Stimulated activated CD8-positive, alpha-beta memory T cell treated with anti-CD3 and anti-CD28 coated beads, Interleukin-7, amount 100 ng/mL, for 48 hours (primary cell): ENCODE results near the gene MYH2.
"Not testable (repeated sequence)": the region's sequence is repeated elsewhere in the genome, so short reads cannot be mapped to it uniquely, and the experiment has no call there.

Experiments
- DNase-seq, 2 donors: peaks; one replicate each; pipeline ENCODE4 v3.0.0-alpha.2; 2020; ENCODE audit warnings: low read depth in 1 of 2; ENCODE audit errors: extremely low read depth in 1 of 2

The MYH2 gene

GRCh38 chr17:10549096-10549842, at the start of gene MYH2:
TSS of gene MYH2 (minus strand) at chr17:10549658. CDS start at chr17:10547920, 1,738 bp downstream.
- no peak for DNase-seq

GRCh38 chr17:10598621-10599020, 49.2 kb upstream of the MYH2 start:
- no peak for DNase-seq

GRCh38 chr17:10589553-10590145, 40.2 kb upstream of the MYH2 start:
- DNase-seq: no peak

- no peak for DNase-seq
These were observed 36.1 kb upstream of the MYH2 start for GRCh38 chr17:10585529-10585928.

- DNase-seq: no peak
These were observed 34.4 kb upstream of the MYH2 start for GRCh38 chr17:10583834-10584233.

GRCh38 chr17:10579270-10579669, 29.8 kb upstream of the MYH2 start:
- DNase-seq: no peak

GRCh38 chr17:10574324-10574723, 24.9 kb upstream of the MYH2 start:
- no peak for DNase-seq

GRCh38 chr17:10563991-10564660, 14.7 kb upstream of the MYH2 start:
- DNase-seq: no peak

GRCh38 chr17:10558049-10558448, 8.6 kb upstream of the MYH2 start:
- no peak for DNase-seq

GRCh38 chr17:10557422-10557821, 8.0 kb upstream of the MYH2 start:
- no peak for DNase-seq

GRCh38 chr17:10556301-10557005, 7.0 kb upstream of the MYH2 start:
- no peak for DNase-seq

- no peak for DNase-seq
These were observed 556 bp upstream of the MYH2 start for GRCh38 chr17:10550014-10550413.

- no peak for DNase-seq
These were observed 2.1 kb downstream of the MYH2 start for GRCh38 chr17:10547351-10547750.

GRCh38 chr17:10543486-10543885, 6.0 kb downstream of the MYH2 start:
- not testable (repeated sequence) for DNase-seq

GRCh38 chr17:10541179-10541578, 8.3 kb downstream of the MYH2 start:
- DNase-seq: not testable (repeated sequence)

- DNase-seq: no peak
These were observed 17.4 kb downstream of the MYH2 start for GRCh38 chr17:10532026-10532425.

- DNase-seq: no peak
These were observed 22.0 kb downstream of the MYH2 start for GRCh38 chr17:10527419-10527818.

- DNase-seq: no peak
These were observed 22.9 kb downstream of the MYH2 start for GRCh38 chr17:10526517-10526916.

- DNase-seq: no peak
These were observed 26.4 kb downstream of the MYH2 start for GRCh38 chr17:10523064-10523463.

- DNase-seq: no peak
These were observed 27.5 kb downstream of the MYH2 start for GRCh38 chr17:10521949-10522348.

GRCh38 chr17:10518271-10519037, 31.0 kb downstream of the MYH2 start, which contains the start of gene MYH1:
TSS of gene MYH1 (minus strand) at chr17:10518542. CDS start at chr17:10516642, 1,900 bp downstream.
- no peak for DNase-seq
